OCI-LY7 (cell line): ENCODE results near the gene ARHGEF12.

Experiments
- CTCF ChIP-seq: fragments of 200-600 bp; sonication (generic); conservative IDR thresholded peaks from 2 replicates; pipeline ENCODE4 v1.5.1; 2014; ENCODE audit warnings: mild to moderate bottlenecking, antibody characterized with exemption, low read length, moderate library complexity, mixed read lengths
- EZH2phosphoT487 ChIP-seq: fragments of 200-600 bp; sonication (generic); IDR thresholded peaks from 2 replicates; pipeline ENCODE4 v1.6.1; 2018; ENCODE audit warnings: low read depth, borderline replicate concordance, mild to moderate bottlenecking, mixed run types, antibody characterized with exemption, low read length, moderate library complexity, mixed read lengths

- TF ChIP-seq CTCF (no peak), EZH2phosphoT487 (no peak)
Observed at GRCh38 chr11:120528749-120529148, 192.5 kb downstream of the ARHGEF12 start.
